Mammary epithelial cell (primary cell): ENCODE results near the gene KRT17.
A peak's percentile ranks its signal among the peaks of the same experiment; 100 is the strongest.

Source experiments
- EZH2 ChIP-seq: IDR thresholded peaks from 2 replicates; pipeline ENCODE4 v1.6.1; 2012; ENCODE audit warnings: low read length, inconsistent platforms, borderline replicate concordance
- TF ChIP-seq, protein P1 (sequence below), 2 donors: IDR thresholded peaks in 1 of 2; conservative IDR thresholded peaks in 1 of 2; 2 replicates each; pipeline ENCODE4 v1.5.1; 2011 to 2012; ENCODE audit warnings: inconsistent platforms in 2 of 2, low read length in 2 of 2, mild to moderate bottlenecking in 2 of 2, control low read depth in 1 of 2, low read depth in 1 of 2; ENCODE audit not compliant: insufficient read depth in 1 of 2; ENCODE audit errors: extremely low read depth in 1 of 2

GRCh38 chr17:41620583-41621434, 3.6 kb downstream of the KRT17 start:
- TF ChIP-seq, protein P1, sequence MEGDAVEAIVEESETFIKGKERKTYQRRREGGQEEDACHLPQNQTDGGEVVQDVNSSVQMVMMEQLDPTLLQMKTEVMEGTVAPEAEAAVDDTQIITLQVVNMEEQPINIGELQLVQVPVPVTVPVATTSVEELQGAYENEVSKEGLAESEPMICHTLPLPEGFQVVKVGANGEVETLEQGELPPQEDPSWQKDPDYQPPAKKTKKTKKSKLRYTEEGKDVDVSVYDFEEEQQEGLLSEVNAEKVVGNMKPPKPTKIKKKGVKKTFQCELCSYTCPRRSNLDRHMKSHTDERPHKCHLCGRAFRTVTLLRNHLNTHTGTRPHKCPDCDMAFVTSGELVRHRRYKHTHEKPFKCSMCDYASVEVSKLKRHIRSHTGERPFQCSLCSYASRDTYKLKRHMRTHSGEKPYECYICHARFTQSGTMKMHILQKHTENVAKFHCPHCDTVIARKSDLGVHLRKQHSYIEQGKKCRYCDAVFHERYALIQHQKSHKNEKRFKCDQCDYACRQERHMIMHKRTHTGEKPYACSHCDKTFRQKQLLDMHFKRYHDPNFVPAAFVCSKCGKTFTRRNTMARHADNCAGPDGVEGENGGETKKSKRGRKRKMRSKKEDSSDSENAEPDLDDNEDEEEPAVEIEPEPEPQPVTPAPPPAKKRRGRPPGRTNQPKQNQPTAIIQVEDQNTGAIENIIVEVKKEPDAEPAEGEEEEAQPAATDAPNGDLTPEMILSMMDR (conservative IDR thresholded peaks at IDR 0.05 in 1 of 2, IDR thresholded peaks at IDR 0.05 in 1 of 2; ENCODE audit: extremely low read depth in 1 of 2, insufficient read depth in 1 of 2, low read depth in 1 of 2, low read length in 2 of 2) = peak; percentile 8 to 47
- no peak for TF ChIP-seq EZH2
